Right lobe of liver (tissue), 4 donors: ENCODE results near the gene GPR176.

Experiments
- POLR2A ChIP-seq: fragments of 450-650 bp; IDR thresholded peaks from one replicate; pipeline ENCODE4 v1.6.1; 2017; ENCODE audit warnings: antibody characterized with exemption, mild to moderate bottlenecking
- TF ChIP-seq, protein P1 (sequence below), 4 donors: fragments of 200-600 bp in 3 of 4; fragments of 450-650 bp in 1 of 4; IDR thresholded peaks; one replicate each; pipeline versions ENCODE4 v1.5.1 to v1.8.0; 2016 to 2022; ENCODE audit warnings: antibody characterized with exemption in 4 of 4, mild to moderate bottlenecking in 2 of 4
- donor health status: DM: no; HTN: no; CAD: no.
- donor health status: DM: no; HTN: no; CAD: no.
- donor health status: DM: no; HTN: yes; CAD: no.

DNA sequence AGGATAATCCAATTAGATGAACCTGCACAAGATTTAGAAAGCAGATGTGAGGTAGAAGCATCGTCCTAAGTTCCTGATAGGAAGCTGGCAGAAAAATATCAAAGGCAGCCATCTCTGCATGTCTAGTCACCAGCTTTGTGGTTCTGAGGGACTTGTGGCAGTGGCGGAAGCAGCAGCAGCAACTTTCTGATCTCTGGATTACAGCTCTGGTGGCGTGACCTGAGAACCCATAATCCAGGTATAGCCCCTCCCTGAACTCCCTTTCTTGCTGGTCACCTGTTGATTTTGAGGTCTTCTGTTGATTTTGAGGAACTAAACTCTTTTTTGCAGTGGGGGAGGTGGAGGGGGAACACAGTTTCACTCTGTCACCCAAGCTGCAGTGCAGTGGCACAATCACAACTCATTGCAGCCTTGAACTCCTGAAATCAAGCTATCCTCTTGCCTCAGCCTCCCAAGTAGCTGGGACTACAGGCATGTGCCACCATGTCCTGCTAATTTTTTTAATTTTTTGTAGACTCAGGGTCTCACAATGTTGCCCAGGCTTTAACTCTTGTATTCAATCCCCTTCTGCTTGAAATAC is 145.3 kb downstream of the GPR176 start:
- TF ChIP-seq, protein P1, sequence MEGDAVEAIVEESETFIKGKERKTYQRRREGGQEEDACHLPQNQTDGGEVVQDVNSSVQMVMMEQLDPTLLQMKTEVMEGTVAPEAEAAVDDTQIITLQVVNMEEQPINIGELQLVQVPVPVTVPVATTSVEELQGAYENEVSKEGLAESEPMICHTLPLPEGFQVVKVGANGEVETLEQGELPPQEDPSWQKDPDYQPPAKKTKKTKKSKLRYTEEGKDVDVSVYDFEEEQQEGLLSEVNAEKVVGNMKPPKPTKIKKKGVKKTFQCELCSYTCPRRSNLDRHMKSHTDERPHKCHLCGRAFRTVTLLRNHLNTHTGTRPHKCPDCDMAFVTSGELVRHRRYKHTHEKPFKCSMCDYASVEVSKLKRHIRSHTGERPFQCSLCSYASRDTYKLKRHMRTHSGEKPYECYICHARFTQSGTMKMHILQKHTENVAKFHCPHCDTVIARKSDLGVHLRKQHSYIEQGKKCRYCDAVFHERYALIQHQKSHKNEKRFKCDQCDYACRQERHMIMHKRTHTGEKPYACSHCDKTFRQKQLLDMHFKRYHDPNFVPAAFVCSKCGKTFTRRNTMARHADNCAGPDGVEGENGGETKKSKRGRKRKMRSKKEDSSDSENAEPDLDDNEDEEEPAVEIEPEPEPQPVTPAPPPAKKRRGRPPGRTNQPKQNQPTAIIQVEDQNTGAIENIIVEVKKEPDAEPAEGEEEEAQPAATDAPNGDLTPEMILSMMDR (IDR thresholded peaks at IDR 0.05), result no peak
- TF ChIP-seq POLR2A, result no peak
